Neuron (in vitro differentiated cells): ENCODE measurements around the gene SULF2.
"Not testable (repeated sequence)": the region's sequence is repeated elsewhere in the genome, so short reads cannot be mapped to it uniquely, and the experiment has no call there.

ENCODE experiments used
- H2AFZ ChIP-seq: one replicate; pipeline ENCODE4 v1.6.1; 2013; ENCODE audit warnings: low read depth, mild to moderate bottlenecking, inconsistent platforms, low read length, moderate library complexity
- H3K27me3 ChIP-seq: one replicate; pipeline ENCODE4 v1.6.1; 2013; ENCODE audit warnings: low read length; ENCODE audit not compliant: insufficient read depth
- H3K36me3 ChIP-seq: one replicate; pipeline ENCODE4 v1.6.1; 2013; ENCODE audit warnings: low read length; ENCODE audit not compliant: insufficient read depth
- H3K4me1 ChIP-seq: one replicate; pipeline ENCODE4 v1.6.1; 2013; ENCODE audit warnings: low read length; ENCODE audit not compliant: insufficient read depth
- H3K4me3 ChIP-seq: 2 replicates; pipeline ENCODE4 v1.5.1; 2013; ENCODE audit warnings: mild to moderate bottlenecking, low read length, moderate library complexity
- H3K9me3 ChIP-seq: one replicate; pipeline ENCODE4 v1.6.1; 2013; ENCODE audit warnings: low read length

Gene SULF2

GRCh38 chr20:47815866-47816265, 30.6 kb upstream of the SULF2 start:
- Histone ChIP-seq H2AFZ (no peak overlapping the region), H3K9me3 (no peaks in the 10 kb centered on the region), H3K4me1 (no peaks in the 10 kb centered on the region), H3K36me3 (no peaks in the 10 kb centered on the region), H3K27me3 (peaks cover 15% of the 10 kb centered on the region), H3K4me3 (no peak overlapping the region)

- Histone ChIP-seq H3K4me1 (no peaks in the 10 kb centered on the region), H3K4me3 (no peak overlapping the region), H2AFZ (no peak overlapping the region), H3K27me3 (peaks cover 15% of the 10 kb centered on the region), H3K36me3 (no peaks in the 10 kb centered on the region), H3K9me3 (no peaks in the 10 kb centered on the region)
Observed at GRCh38 chr20:47815416-47815806, 30.1 kb upstream of the SULF2 start.

GRCh38 chr20:47814632-47815415, 29.5 kb upstream of the SULF2 start:
- H3K4me3 ChIP-seq: no peak overlapping the region
- peaks cover 15% of the 10 kb centered on the region for H3K27me3 ChIP-seq
- H3K36me3 ChIP-seq: no peaks in the 10 kb centered on the region
- H2AFZ ChIP-seq: no peak overlapping the region
- no peaks in the 10 kb centered on the region for H3K9me3 ChIP-seq
- no peaks in the 10 kb centered on the region for H3K4me1 ChIP-seq

GRCh38 chr20:47810721-47811347, 25.6 kb upstream of the SULF2 start:
- H3K36me3 ChIP-seq: no peaks in the 10 kb centered on the region
- H2AFZ ChIP-seq: no peak overlapping the region
- H3K4me1 ChIP-seq: no peaks in the 10 kb centered on the region
- H3K9me3 ChIP-seq: peaks cover 3% of the 10 kb centered on the region
- no peak overlapping the region for H3K4me3 ChIP-seq
- H3K27me3 ChIP-seq: peaks cover 4% of the 10 kb centered on the region

GRCh38 chr20:47810116-47810677, 24.9 kb upstream of the SULF2 start:
- Histone ChIP-seq H3K4me3 (no peak overlapping the region), H3K36me3 (no peaks in the 10 kb centered on the region), H3K9me3 (peaks cover 3% of the 10 kb centered on the region), H3K27me3 (peaks cover 4% of the 10 kb centered on the region), H2AFZ (no peak overlapping the region), H3K4me1 (no peaks in the 10 kb centered on the region)

- H3K27me3 ChIP-seq: peaks cover 4% of the 10 kb centered on the region
Observed at GRCh38 chr20:47809161-47809960, 24.1 kb upstream of the SULF2 start.

GRCh38 chr20:47805951-47806350, 20.7 kb upstream of the SULF2 start:
- Histone ChIP-seq H3K9me3 (peaks cover 3% of the 10 kb centered on the region), H3K27me3 (no peaks in the 10 kb centered on the region), H3K36me3 (no peaks in the 10 kb centered on the region), H3K4me3 (no peak overlapping the region), H3K4me1 (peaks cover 4% of the 10 kb centered on the region), H2AFZ (no peak overlapping the region)

More at GRCh38 chr20:47809161-47809960, 24.1 kb upstream of the SULF2 start:
- Histone ChIP-seq H3K4me3 (no peak overlapping the region), H3K4me1 (peaks cover 3% of the 10 kb centered on the region), H2AFZ (no peak overlapping the region), H3K9me3 (peaks cover 3% of the 10 kb centered on the region), H3K36me3 (no peaks in the 10 kb centered on the region)

GRCh38 chr20:47804972-47805371, 19.7 kb upstream of the SULF2 start:
- H3K9me3 ChIP-seq, H3K4me3 ChIP-seq, H2AFZ ChIP-seq, H3K27me3 ChIP-seq, H3K36me3 ChIP-seq, H3K4me1 ChIP-seq: not testable (repeated sequence)

GRCh38 chr20:47804224-47804825, 19.0 kb upstream of the SULF2 start:
- H3K4me3 ChIP-seq, H3K9me3 ChIP-seq, H3K36me3 ChIP-seq, H2AFZ ChIP-seq, H3K27me3 ChIP-seq, H3K4me1 ChIP-seq: not testable (repeated sequence)

- Histone ChIP-seq H3K27me3 (no peaks in the 10 kb centered on the region), H2AFZ (no peak overlapping the region), H3K4me1 (peaks cover 4% of the 10 kb centered on the region), H3K4me3 (no peak overlapping the region), H3K36me3 (no peaks in the 10 kb centered on the region), H3K9me3 (peaks cover 3% of the 10 kb centered on the region)
Observed at GRCh38 chr20:47802975-47803374, 17.7 kb upstream of the SULF2 start.

- H2AFZ ChIP-seq: no peak overlapping the region
- peaks cover 3% of the 10 kb centered on the region for H3K9me3 ChIP-seq
Observed at GRCh38 chr20:47802226-47802920, 17.1 kb upstream of the SULF2 start.

GRCh38 chr20:47801759-47802158, 16.5 kb upstream of the SULF2 start:
- Histone ChIP-seq H3K4me3 (no peak overlapping the region), H3K9me3 (peaks cover 1% of the 10 kb centered on the region), H3K36me3 (no peaks in the 10 kb centered on the region), H2AFZ (no peak overlapping the region), H3K27me3 (no peaks in the 10 kb centered on the region), H3K4me1 (peaks cover 4% of the 10 kb centered on the region)

More at GRCh38 chr20:47802226-47802920, 17.1 kb upstream of the SULF2 start:
- H3K36me3 ChIP-seq: no peaks in the 10 kb centered on the region
- peaks cover 4% of the 10 kb centered on the region for H3K4me1 ChIP-seq
- no peak overlapping the region for H3K4me3 ChIP-seq
- H3K27me3 ChIP-seq: no peaks in the 10 kb centered on the region
